ENCODE data around the gene PTPRN2.
"Not testable (repeated sequence)": the region's sequence is repeated elsewhere in the genome, so short reads cannot be mapped to it uniquely, and the experiment has no call there.

Gene PTPRN2

GRCh38 chr7:157928808-157929425 lies 658.7 kb downstream of the PTPRN2 start:
- no peak for DNase-seq

GRCh38 chr7:157928171-157928794 lies 659.3 kb downstream of the PTPRN2 start:
- DNase-seq, result no peak

- no peak for DNase-seq
These were observed 660.2 kb downstream of the PTPRN2 start for GRCh38 chr7:157927313-157927925.

- DNase-seq, result no peak
These were observed 661.0 kb downstream of the PTPRN2 start for GRCh38 chr7:157926521-157927150.

- DNase-seq, result no peak
These were observed 661.5 kb downstream of the PTPRN2 start for GRCh38 chr7:157926107-157926506.

GRCh38 chr7:157925383-157925875 lies 662.2 kb downstream of the PTPRN2 start:
- no peak for DNase-seq

- no peak for DNase-seq
These were observed 663.6 kb downstream of the PTPRN2 start for GRCh38 chr7:157923903-157924630.

GRCh38 chr7:157922576-157922975 lies 665.0 kb downstream of the PTPRN2 start:
- DNase-seq, result no peak

GRCh38 chr7:157918326-157919080 lies 669.1 kb downstream of the PTPRN2 start:
- no peak for DNase-seq

- no peak for DNase-seq
These were observed 670.5 kb downstream of the PTPRN2 start for GRCh38 chr7:157916946-157917640.

GRCh38 chr7:157910446-157910845 lies 677.2 kb downstream of the PTPRN2 start:
- DNase-seq, result no peak

- not testable (repeated sequence) for DNase-seq
These were observed 677.6 kb downstream of the PTPRN2 start for GRCh38 chr7:157910045-157910444.

- no peak for DNase-seq
These were observed 678.3 kb downstream of the PTPRN2 start for GRCh38 chr7:157909370-157909769.

- no peak for DNase-seq
These were observed 679.4 kb downstream of the PTPRN2 start for GRCh38 chr7:157908006-157908782.

- DNase-seq, result no peak
These were observed 680.5 kb downstream of the PTPRN2 start for GRCh38 chr7:157907091-157907490.

GRCh38 chr7:157906583-157906982 lies 681.0 kb downstream of the PTPRN2 start:
- no peak for DNase-seq

- no peak for DNase-seq
These were observed 681.8 kb downstream of the PTPRN2 start for GRCh38 chr7:157905651-157906461.

- DNase-seq, result no peak
These were observed 682.6 kb downstream of the PTPRN2 start for GRCh38 chr7:157904866-157905570.

- DNase-seq, result no peak
These were observed 683.3 kb downstream of the PTPRN2 start for GRCh38 chr7:157904211-157904865.
